A673 (cell line): ENCODE data around the gene SCGB1A1. TPM values are rescaled to one million over a fixed set of nuclear protein-coding genes. Genes with fewer than 3 reads are reported as not detected.

Source experiments
- BruUV-seq: library from RNA; stranded (reverse); fragments of 400-500 nt; replicated peaks from 2 replicates; lab custom pipeline; 2021; lab: Mats Ljungman, UMichigan
- CTCF ChIA-PET: fragments of 300-600 bp; sonication (Branson Sonifier 250); formaldehyde crosslinking; loops from one replicate; lab custom pipeline; 2022; ENCODE audit warnings: antibody characterized with exemption; lab: Charles Lee
- POLR2A ChIA-PET: fragments of 300-600 bp; sonication (Branson Sonifier 250); formaldehyde crosslinking; loops from one replicate; lab custom pipeline; 2022; ENCODE audit warnings: antibody characterized with exemption; ENCODE audit not compliant: low non-redundant PET; lab: Charles Lee
- DNase-seq: peaks from one replicate; pipeline ENCODE4 v3.0.0-alpha.2; 2015; ENCODE audit warnings: low spot score
- H3K27ac ChIP-seq: fragments of 200-600 bp; sonication (generic); 2 replicates; pipeline ENCODE4 v1.5.1; 2016; ENCODE audit warnings: mixed run types, low read depth, mild to moderate bottlenecking, mixed read lengths, antibody characterized with exemption, low read length; ENCODE audit not compliant: poor library complexity, severe bottlenecking
- H3K27me3 ChIP-seq: fragments of 200-600 bp; sonication (generic); replicated peaks from 2 replicates; pipeline ENCODE4 v1.6.1; 2017; ENCODE audit warnings: mixed run types, low read depth, mild to moderate bottlenecking, mixed read lengths, antibody characterized with exemption, low read length; ENCODE audit not compliant: insufficient read depth, poor library complexity
- H3K36me3 ChIP-seq: fragments of 200-600 bp; sonication (generic); 2 replicates; pipeline ENCODE4 v1.6.1; 2016; ENCODE audit warnings: mixed run types, mild to moderate bottlenecking, mixed read lengths, antibody characterized with exemption, low read length; ENCODE audit not compliant: insufficient read depth, poor library complexity, severe bottlenecking
- H3K4me1 ChIP-seq: fragments of 200-600 bp; sonication (generic); 2 replicates; pipeline ENCODE4 v1.6.1; 2017; ENCODE audit warnings: mixed run types, mild to moderate bottlenecking, mixed read lengths, antibody characterized with exemption, low read length; ENCODE audit not compliant: insufficient read depth, poor library complexity, severe bottlenecking
- H3K4me3 ChIP-seq: fragments of 200-600 bp; sonication (generic); 2 replicates; pipeline ENCODE4 v1.5.1; 2016; ENCODE audit warnings: low read depth, mixed run types, mild to moderate bottlenecking, mixed read lengths, low read length; ENCODE audit not compliant: poor library complexity, severe bottlenecking
- H3K9me3 ChIP-seq: fragments of 200-600 bp; sonication (generic); 2 replicates; pipeline ENCODE4 v1.6.1; 2016; ENCODE audit warnings: mixed run types, low read depth, mild to moderate bottlenecking, mixed read lengths, antibody characterized with exemption, low read length; ENCODE audit not compliant: poor library complexity, severe bottlenecking
- CTCF ChIP-seq: fragments of 300-800, 200-600 bp; sonication (generic); conservative IDR thresholded peaks from 2 replicates; pipeline ENCODE4 v1.5.1; 2017; ENCODE audit warnings: low read depth, mild to moderate bottlenecking, antibody characterized with exemption, low read length, moderate library complexity, mixed read lengths
- EZH2 ChIP-seq: fragments of 200-600 bp; sonication (generic); IDR thresholded peaks from 2 replicates; pipeline ENCODE4 v1.6.1; 2017; ENCODE audit warnings: borderline replicate concordance, low read depth, mild to moderate bottlenecking, mixed read lengths, antibody characterized with exemption, low read length; ENCODE audit not compliant: poor library complexity, severe bottlenecking
- intact Hi-C: fragments of 100-400 bp; cut with micrococcal nuclease; formaldehyde crosslinking; loops from one replicate; pipeline ENCODE4 v1.10.0; 2022; ENCODE audit not compliant: unreplicated experiment
- total RNA-seq: library from RNA; stranded (reverse); gene quantifications from 2 replicates; pipeline ENCODE4 v1.2.3, GENCODE V29; 2021

SCGB1A1 gene
- total RNA-seq, 1 experiment from 2014 or later, result not detected

GRCh38 chr11:62409831-62410230 lies 9.0 kb upstream of the SCGB1A1 start:
- H3K36me3 ChIP-seq, result no peaks in the 10 kb centered on the region
- no peaks in the 10 kb centered on the region for H3K9me3 ChIP-seq
- ChIA-PET CTCF (interaction anchor here (0.6 kb wide), 1 partner anchor 17 kb away, joined by 4 read pairs; no protein-coding TSS in a partner anchor), POLR2A (interaction anchor here (0.6 kb wide), 1 partner anchor 151 kb away, joined by 3 read pairs; no protein-coding TSS in a partner anchor)
- no peak overlapping the region for H3K27ac ChIP-seq
- TF ChIP-seq EZH2 (no peak), CTCF (no peak)
- H3K27me3 ChIP-seq, result no peaks in the 10 kb centered on the region
- intact Hi-C loops, result no loop called here
- no peak for DNase-seq
- H3K4me1 ChIP-seq, result no peaks in the 10 kb centered on the region
- no TSS peak for BruUV-seq
- no peak overlapping the region for H3K4me3 ChIP-seq

GRCh38 chr11:62410972-62411371 lies 7.9 kb upstream of the SCGB1A1 start:
- no peaks in the 10 kb centered on the region for H3K27me3 ChIP-seq
- no peaks in the 10 kb centered on the region for H3K4me1 ChIP-seq
- no peak overlapping the region for H3K4me3 ChIP-seq
- H3K36me3 ChIP-seq, result no peaks in the 10 kb centered on the region
- intact Hi-C loops, result no loop called here
- BruUV-seq, result no TSS peak
- no peak for DNase-seq
- CTCF ChIA-PET, result interaction anchor here (1.3 kb wide), 1 partner anchor 14 kb away, joined by 6 read pairs; no protein-coding TSS in a partner anchor
- POLR2A ChIA-PET, result no interaction called here
- H3K27ac ChIP-seq, result no peak overlapping the region
- H3K9me3 ChIP-seq, result no peaks in the 10 kb centered on the region
- TF ChIP-seq EZH2 (no peak), CTCF (no peak)

GRCh38 chr11:62411524-62411923 lies 7.3 kb upstream of the SCGB1A1 start:
- Histone ChIP-seq H3K4me1 (no peaks in the 10 kb centered on the region), H3K27ac (no peak overlapping the region), H3K36me3 (no peaks in the 10 kb centered on the region), H3K4me3 (no peak overlapping the region), H3K27me3 (no peaks in the 10 kb centered on the region), H3K9me3 (no peaks in the 10 kb centered on the region)
- ChIA-PET POLR2A (no interaction called here), CTCF (interaction anchor here (0.7 to 1.3 kb wide), 2 partner anchors 13 to 519 kb away, joined by 3 to 6 read pairs; no protein-coding TSS in a partner anchor)
- DNase-seq, result no peak
- TF ChIP-seq EZH2, result no peak
- TF ChIP-seq CTCF, result no peak
- intact Hi-C loops, result no loop called here
- no TSS peak for BruUV-seq
